Stimulated activated CD4-positive, alpha-beta T cell treated with anti-CD3 and anti-CD28 coated beads, Interleukin-4, amount 100 ng/mL, for 48 hours (primary cell): ENCODE measurements around the gene ALLC.

ENCODE experiments used
- DNase-seq, 2 donors: peaks; one replicate each; pipeline ENCODE4 v3.0.0-alpha.2; 2020; ENCODE audit warnings: low read depth in 2 of 2

ALLC gene

GRCh38 chr2:3677436-3677835 lies 19.4 kb downstream of the ALLC start:
- DNase-seq, result no peak

DNA sequence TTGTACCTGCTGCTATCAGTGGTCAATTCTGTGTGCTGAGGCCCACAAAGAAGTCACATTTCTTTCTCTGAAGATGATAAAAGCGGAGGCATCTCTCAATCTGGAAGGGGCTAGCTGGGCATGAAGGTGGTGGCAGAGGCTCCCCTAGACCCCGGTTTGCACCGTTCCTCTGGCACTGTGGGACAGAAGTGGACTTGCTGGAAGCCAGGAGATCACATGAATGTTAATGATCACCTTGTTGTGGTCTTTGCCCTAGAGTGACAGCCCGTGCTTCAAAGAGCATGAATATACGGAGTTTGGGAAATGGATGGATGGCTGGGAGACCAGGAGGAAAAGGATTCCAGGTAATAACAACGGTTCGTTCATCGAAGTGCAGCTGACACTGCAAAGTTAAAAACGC lies 20.2 kb downstream of the ALLC start:
- DNase-seq, result no peak

DNA sequence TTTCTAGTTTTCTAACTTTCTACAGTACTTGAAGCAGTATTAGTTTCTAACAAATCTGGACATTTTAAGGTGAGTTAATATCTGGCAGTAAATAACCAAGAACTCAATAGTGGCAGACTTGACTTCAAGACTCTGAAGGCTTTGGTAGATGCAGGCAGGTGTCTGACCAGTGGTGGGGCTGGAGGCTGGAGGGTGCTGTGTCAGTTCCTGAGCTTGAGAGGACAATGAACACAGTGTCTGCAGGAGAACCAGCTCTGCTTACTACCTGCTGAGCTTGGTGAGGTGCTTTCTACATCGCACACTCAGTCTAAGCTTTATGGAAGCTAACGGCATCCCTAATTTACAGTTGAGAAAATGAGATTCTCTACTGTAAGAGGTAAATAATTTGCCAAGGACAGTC lies 21.2 kb downstream of the ALLC start:
- DNase-seq, result no peak

DNA sequence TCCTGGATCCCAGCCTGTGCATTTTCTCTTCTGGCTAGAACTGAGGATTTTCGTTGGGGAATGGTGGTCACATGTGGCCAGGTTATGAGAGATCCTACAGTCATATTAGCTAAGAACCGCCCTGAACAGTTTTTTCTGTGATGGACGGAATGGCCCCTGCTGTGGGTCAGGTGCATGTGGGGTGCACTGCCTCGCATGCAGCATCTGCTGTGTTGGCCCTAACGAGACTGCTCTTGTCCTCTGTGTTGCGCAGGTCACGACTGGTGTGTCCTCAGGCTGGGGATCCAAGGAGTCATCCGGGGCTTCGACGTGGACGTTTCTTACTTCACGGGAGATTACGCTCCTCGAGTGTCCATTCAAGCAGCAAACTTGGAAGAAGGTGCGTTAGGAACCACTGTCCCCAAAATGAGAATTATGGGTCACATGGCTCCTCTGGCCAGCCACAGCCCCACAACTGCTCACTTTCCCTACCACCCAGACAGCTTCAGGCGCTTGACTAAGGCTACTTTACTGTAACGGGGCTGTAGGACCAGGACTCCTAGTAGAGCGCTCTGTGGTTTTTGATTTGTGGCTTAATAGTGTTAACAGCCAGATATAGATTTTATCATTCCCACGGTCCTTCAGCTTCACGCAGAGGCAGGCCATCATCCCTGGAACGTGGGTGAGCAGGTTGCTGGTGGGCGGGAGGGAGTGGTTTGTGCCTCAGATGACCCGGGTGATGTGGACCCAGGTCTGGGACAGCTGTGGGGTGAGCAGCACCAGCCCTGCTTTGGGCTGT lies 21.8 kb downstream of the ALLC start:
- DNase-seq, result no peak

DNA sequence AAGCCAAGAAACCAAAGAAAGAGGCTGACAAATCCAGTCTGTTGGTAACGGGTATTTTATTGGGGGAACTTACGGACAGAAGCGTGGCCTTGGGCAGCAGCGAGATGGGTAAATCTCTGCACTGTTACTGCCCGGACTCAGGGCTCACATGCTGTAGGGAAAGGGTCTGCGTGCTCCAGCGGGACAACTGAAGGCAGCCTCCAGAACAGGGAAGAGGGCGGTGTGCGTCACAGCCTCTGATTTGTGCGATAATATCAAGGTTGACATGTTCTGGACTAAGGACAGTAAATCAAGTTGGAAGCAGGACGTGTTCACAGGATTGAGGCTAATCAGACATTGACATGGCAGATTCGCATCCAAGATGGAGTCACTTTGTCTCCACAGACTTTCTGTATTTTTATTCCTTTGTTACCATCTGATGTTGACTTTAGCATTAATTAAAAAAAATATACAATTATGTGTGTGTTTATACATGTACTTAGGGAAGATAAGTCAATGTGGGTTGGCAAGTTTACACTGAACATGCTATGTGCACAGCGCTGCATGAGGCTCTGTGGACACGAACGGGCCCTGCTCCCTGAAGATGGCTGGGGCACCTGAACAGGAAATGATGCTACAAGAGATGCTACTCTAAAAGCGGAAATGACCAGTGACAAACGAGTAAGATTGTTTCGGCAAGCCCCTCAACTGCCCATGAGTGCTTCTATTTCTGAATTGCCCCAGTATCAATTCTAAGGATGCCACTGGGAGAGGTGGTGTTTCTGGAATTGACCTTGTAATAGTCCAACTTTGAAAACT lies 22.7 kb downstream of the ALLC start:
- DNase-seq, result no peak

GRCh38 chr2:3681625-3682024 lies 23.6 kb downstream of the ALLC start:
- no peak for DNase-seq

GRCh38 chr2:3682811-3683210 lies 24.8 kb downstream of the ALLC start:
- DNase-seq, result no peak

GRCh38 chr2:3683748-3684454 lies 25.9 kb downstream of the ALLC start:
- no peak for DNase-seq

GRCh38 chr2:3689998-3690748 lies 32.2 kb downstream of the ALLC start:
- no peak for DNase-seq

- no peak for DNase-seq
These were observed 34.4 kb downstream of the ALLC start for GRCh38 chr2:3692375-3692774.

DNA sequence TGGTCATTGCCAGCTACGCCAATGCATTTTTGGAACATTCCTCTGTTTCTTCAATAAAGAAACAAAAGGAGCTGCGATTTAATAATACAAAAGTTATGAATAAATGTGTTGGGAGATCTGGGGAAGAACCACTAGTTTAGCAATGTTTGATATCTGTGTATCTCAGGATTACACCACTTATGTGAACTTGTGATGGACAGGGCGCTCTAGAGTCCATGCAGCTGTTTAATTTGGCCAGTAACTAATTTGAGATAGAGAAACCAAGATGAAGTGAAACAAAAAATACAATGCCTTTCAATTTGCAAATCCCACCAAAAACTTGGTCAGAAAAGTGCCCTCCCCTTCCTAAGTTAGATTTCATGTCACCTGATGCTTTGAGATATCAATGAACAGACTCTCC lies 38.5 kb downstream of the ALLC start:
- DNase-seq, result no peak

DNA sequence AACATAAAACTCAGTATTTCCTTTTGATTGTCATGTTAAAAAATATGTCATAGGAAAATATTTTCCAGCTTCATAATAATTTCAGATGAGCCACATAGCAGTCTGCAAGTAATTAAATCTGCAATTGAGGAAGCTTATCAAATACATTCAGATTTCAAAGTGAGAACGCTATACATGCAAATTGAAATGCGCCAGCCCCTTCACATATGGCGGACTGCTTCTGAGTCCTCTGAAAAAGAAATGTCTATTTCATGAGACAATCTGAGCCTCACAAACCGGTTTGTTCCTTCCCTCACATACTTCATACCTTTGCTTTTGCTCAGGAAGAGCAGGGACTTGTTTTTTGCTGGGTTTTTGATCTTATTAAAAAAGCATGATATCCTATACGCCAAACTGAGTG lies 43.1 kb downstream of the ALLC start:
- DNase-seq, result no peak

DNA sequence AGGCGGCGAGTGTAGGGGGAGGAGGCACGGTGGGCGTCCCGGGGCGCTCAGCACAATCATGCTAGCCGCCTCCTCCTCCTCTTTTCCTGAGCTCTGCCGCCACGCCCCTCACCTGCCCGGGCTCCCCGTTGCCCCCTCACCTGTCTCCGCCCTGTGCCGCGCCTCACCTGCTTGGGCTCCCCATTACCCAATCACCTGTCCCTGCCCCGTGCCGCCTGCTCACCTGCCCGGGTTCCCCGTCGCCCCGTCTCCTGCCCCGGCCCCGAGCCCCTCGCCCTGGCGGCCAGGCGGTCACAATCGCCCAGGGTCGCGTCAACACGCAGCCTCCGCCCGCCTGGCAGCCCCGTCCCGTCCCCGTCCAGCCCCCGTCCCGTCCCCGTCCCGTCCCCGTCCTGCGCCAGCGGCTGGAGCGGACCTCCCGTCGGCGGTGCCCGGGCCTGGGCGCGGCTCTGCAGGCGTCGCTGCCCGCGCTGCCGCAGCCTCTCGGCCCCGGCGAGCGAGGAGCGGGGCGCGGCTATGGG lies 45.3 kb downstream of the ALLC start, which contains the start of gene DCDC2C:
TSS of gene DCDC2C (plus strand) at position 340 of the 521 bp plus-strand sequence. CDS start at position 517, 177 bp downstream.
- no peak for DNase-seq

DNA sequence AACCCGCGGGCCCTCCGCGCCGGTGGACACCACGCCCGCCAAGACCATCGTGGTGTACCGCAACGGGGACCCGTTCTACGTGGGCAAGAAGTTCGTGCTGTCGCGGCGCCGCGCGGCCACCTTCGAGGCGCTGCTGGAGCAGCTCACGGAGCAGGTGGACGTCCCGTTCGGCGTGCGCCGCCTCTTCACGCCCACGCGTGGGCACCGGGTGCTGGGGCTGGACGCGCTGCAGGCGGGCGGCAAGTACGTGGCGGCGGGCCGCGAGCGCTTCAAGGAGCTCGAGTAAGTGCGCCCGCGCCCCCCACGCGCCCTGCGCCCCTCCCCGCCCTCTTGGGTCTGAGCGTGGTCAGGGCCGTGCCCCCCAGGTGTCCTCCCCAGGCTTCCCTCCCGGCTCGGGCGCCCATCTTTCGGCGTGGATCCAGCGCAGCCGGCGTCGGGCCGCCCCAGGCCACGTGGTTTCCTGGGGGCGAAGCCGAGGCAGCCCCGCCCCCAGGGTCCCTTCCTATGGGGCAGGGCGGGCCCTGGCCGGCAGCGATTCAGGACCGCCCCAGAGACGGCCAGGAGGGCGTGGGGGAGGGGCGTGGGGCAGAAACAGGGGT lies 45.9 kb downstream of the ALLC start:
- no peak for DNase-seq

- DNase-seq, result no peak
These were observed 46.7 kb downstream of the ALLC start for GRCh38 chr2:3704692-3705091.

- no peak for DNase-seq
These were observed 47.8 kb downstream of the ALLC start for GRCh38 chr2:3705782-3706181.

- DNase-seq, result no peak
These were observed 48.9 kb downstream of the ALLC start for GRCh38 chr2:3706892-3707291.

- DNase-seq, result no peak
These were observed 50.6 kb downstream of the ALLC start for GRCh38 chr2:3708576-3708975.

GRCh38 chr2:3709225-3709624 lies 51.2 kb downstream of the ALLC start:
- DNase-seq, result no peak

- no peak for DNase-seq
These were observed 54.4 kb downstream of the ALLC start for GRCh38 chr2:3712424-3712823.
